ENCODE data around the gene RGS6.

The RGS6 gene

DNA sequence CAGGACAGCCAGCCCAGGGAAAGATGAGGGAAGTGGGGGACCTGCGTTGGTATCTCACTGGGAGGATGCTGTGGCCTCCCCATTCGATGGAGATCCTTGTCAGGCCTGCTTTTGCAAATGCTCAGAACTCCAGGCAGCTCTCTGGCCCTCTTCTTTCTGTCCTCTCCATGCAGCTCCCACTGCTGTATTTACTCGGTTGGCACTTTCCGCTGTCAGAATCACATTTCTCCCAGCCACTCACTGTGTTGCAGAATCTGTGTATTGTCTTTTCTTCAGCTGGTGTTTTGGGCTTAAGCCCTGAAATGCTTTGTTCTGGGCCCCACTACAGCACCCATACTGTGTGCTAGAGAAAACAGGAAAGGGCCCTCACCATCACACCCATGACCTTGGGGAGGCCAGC lies 401.1 kb downstream of the RGS6 start:
- no peak for DNase-seq

DNA sequence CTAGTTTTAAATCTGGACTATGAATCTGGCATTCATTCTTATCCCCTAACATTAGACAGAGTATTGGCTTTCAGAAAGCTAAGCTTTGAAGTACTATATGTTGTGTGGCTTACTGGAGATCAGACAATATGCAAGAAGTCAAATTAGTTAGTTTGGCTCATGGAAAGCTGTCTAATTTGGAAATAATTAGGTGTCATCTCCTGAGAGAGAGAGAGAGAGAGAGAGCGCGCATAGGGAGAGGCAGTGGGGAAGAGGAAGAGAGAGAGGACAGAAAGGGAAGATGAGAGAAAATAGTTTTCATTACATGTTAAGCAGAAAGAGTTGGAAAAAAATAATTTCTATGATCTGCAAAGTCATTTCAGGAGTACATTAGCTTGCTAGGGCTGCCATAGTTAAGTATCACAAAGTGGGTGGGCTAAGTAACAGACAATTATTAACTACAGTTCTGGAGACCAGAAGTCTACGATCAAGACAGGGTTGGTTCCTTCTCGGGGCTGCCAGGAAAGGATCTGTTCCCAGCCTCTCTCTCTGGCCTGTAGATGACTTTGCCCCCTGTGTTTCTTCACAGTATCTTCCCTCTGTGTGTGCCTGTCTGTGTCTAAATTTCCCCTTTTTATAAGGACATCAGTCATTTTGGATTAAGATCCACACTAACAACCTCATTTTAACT lies 404.2 kb downstream of the RGS6 start:
- DNase-seq = no peak

DNA sequence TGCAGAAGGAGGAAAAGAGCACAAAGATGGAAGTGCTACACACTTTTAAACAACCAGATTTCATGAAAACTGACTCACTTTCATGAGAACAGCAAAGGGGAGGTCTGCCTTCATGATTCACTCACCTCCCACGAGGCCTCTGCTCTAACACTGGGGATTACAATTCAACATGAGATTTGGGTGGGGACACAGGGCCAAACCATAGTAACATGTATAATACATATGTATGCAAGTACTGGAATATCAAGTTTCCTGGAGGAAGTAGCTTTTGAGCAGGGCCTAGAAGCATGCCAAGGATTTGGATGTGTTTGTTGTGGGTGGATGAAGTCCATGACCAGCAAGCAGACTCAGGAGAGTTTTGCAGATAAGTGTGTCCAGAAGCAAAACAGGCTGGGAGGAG lies 409.0 kb downstream of the RGS6 start:
- DNase-seq = no peak

DNA sequence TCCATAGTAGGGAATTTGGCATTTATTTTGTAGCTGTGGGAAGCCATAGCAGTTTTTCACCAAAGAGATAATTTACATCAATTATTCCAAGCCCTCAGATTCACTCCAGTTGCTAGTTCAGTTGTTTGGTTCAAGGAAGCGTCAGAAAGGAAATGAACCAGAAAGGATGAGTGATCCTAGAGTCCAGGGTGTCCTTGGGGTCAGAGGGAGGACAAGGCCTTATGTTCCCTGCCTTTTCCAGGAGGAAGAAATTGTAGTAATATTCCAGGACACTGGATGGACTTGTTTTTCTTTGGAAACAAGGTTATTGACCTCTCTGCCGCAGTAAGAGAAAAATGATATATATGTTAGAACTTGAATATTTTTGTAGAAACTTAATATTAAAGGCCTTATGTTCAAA lies 409.5 kb downstream of the RGS6 start:
- DNase-seq = no peak

DNA sequence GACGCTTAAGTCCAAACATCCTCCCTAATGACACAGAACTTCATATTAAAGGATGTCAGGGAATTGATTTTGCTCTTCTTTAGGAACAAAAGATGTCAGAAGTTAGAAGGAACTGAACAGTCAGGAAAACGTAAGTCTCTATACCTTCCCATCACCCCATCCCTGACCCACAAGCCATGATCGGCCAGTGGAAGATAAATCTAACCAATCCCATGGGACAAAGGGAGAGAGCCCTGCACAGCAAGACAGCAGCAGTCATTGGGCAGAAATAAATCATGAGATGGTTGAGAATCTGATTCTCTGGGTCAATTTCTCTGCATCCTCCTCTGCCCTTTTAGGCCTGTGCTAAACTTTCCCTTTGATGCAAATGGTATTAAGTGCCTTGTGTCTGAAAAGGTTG lies 414.9 kb downstream of the RGS6 start:
- no peak for DNase-seq

DNA sequence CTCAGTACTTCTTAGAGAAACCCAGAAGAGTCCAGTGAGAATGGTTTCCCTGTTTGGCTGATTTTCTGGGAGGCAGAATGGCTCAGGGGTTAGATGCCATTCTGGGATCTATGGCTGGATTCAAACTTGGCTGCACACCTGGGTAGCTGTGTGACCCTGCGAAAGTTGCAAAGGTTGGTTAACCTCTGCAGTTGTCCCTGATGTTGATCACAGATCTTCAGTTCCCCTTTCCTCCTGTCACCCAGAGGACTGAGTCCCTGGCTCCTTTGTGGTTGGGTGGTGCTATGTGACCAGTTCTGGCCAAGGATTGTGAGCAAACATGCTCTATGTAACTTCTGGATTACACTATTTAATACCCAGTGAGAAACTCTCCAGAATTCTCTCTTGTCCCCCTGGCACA lies 418.0 kb downstream of the RGS6 start:
- no peak for DNase-seq

DNA sequence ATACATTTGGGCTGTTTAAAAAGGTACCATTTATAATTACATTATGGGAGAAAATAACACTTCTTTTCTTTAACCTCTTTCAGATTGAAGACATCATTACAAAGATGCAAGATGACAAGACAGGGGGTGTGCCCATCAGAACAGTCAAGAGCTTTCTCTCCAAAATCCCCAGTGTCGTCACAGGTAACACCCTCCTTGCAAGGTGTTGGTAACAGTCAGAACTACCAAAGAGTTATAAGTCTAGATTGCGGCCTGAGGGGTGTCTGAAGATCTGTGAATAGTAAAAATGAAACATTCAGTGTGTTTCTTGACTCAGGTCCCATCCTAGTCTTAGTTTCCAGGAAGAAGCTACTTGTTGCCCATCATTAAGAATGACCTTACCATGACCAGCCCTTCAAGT lies 419.8 kb downstream of the RGS6 start:
- no peak for DNase-seq

DNA sequence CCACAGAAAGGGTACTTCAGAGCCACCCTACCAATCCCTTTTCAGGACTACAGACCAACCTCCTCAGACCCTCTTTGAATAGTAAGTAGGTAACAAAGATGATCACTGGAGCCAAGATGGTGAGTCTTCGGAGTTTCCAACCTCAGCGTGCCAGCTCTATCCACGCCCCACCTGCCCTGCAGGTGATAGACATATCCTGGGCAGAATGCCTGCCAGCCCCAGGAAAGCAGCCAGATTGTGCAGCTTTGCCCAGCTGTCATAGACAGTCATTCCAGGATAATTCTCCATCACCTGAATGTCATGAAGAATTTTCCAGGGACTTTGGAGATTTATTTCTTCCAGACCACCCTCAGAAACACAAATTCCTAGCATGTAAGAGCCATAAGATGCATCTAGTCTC lies 434.4 kb downstream of the RGS6 start:
- DNase-seq = no peak

DNA sequence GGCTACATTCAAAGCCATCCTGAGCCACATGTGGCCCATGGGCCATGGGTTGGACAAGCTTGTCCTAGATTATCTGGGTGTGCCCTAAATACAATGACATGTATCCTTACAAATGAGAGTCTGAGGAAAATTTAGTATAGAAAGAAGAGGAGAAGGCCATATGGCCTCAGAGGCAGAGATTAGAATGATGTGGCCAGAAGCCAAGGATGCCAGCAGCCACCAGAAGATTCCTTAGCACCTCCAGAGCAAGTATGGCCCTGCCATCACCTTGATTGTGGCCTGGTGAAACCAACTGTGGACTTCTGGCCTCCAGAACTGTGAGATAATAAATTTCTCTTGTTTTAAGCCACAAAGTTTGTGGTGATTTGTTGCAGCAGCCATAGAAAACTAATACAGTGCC lies 436.9 kb downstream of the RGS6 start:
- no peak for DNase-seq

DNA sequence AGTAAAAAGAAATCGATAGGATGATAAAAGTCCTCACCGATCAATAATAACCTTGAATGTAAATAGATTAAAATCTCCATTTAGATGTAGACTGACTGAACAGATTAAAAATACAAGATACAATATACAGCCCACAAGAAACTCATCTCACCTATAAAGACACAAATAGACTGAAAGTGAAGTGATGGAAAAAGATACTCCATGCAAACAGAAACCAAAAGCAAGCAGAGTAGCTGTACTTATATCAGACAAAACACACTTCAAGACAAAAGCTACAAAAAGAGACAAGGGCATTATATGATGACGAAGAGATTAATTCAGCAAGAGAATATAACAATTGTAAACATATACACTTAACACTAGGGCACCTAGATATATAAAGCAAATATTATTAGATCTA lies 444.8 kb downstream of the RGS6 start:
- no peak for DNase-seq

DNA sequence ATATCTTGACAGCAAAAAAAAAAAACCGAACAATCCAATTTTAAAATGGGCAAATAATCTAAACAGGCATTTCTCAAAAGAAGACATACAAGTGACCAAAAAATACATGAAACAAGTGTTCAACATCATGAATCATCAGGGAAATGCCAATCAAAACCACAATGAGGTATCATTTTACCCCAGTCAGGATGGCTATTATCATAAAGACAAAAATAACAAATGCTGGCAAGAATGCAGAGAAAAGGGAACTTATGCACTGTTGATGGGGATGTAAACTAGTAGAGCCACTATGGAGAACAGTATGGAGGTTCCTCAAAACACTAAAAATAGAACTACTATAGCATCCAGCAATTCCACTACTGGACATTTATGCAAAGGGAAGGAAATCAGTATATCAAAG lies 448.2 kb downstream of the RGS6 start:
- DNase-seq = no peak

DNA sequence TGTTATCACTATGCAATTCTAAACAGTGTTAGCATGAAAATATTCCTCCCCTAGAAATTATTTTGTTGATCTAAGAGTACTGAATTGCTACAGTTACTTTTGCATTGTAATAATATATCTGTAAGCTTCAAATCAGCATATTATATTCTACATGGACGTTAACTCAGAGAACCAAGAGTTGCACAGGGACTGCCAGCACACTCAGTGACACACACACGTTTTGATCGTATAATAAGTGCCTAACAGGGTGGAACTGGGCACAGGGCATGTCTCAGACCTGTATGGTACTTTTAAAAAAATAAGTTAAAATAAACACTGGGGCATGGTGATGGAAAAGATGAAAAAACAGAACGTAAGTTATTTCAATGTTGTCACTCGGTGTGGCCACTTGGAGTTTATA lies 451.6 kb downstream of the RGS6 start:
- DNase-seq = no peak

DNA sequence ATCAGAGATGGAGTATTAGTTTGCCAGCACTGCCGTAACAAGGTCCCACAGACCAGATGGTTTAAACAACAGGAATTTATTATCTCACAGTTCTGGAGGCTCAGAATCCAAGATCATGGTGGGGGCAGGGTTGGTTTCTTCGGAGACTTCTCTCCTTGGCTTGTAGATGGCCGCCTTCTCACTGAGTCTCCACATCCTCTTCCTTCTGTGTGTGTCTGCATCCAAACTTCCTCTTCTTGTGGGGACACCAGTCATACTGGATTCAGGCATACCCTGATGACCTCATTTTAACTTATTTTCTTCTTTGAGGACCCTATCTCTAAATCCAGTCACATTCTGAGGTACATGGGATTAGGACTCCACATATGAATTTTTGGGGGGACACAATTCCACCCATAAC lies 455.5 kb downstream of the RGS6 start:
- no peak for DNase-seq

DNA sequence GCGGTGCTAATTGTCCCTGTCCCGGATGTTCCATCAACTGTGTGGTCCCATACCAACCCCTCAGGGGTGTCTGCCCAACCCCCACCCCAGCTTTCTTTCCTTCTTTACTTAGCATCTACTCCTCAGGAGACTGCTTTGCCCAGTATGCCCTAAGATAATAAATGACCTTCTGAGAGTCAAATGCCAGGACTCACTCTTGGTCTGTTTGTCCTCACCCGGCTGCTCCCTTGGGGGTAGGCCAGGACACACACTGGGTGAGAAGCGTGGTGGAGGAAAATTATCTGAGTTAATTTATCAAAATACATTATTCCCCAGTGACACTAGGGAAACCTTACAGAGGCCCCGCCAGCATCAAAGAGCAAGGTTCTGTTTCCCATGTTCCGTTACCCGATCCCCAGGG lies 457.0 kb downstream of the RGS6 start:
- DNase-seq = no peak

DNA sequence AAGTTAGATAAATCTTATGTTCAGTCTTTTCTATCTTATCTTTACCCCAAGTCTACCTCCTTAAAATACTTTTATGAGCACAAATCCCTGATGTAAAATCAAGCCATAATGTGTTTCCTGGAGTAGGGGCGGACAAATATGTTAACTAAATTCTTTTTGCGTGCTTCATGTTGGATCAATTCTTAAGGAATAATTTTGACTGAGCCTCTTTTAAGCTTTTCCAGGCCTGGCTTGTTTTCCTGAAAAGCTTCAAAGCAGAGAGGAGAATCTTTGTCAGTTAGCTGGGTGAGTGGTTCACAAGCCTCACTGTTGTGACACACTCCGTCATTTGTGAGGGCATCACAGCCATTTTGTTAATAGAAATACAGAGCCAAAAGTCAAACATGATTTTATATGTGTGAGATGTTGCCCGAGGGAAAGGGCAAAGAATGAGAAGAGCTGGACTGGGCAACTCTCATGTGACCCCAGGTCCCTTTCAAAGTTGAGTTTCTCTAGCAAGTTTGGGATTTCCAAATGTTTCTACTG lies 468.9 kb downstream of the RGS6 start:
- DNase-seq = no peak

DNA sequence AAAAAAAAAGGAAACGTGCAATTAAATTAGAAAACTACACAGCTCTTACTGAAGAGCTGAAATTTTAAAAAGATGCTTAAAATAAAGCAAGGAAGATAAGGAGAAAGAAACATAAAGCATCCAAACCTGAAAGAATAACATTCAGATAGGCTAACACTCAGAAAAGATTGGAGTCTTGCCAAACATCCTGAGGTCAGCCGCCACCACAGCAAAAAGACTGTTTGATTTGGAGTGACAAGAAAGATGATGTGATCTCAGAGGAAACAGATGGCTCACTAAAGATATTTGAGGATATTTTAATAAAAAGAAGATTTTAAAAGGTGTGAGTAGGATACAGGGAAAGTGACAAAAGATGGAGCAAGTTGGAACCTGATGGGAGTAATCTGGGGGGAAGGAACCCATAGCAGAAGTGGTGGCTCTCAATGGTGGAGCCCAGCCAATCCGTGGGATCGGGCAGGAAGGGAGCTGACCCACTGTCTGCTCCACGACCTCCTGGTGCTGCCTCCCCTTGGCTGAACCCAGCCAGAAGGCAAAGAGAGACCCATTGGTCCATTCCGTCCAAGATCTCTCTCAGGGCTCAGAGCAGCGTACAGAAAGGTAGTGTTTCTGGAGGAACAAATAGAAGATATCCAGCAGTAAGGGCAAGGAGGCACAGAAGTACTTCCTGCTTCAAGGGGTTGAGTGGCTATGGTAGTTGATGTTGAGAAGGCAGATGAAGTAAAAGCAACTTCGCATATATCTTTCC lies 469.6 kb downstream of the RGS6 start:
- DNase-seq = no peak

DNA sequence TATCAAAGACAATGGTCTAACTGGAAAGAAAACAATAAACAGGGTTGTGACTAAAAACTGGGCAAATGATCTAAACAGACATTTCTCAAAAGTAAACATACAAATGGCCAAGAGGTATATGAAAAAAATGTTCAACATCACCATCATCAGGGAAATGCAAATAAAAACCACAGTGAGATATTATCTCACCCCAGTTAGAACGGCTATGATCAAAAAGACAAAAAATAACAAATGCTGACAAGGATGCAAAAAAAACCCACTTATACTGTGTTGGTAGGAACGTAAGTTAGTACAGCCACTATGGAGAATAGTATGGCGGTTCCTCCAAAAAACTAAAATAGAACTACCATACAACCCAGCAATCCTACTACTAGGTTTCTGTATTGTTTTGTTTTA lies 470.1 kb downstream of the RGS6 start:
- no peak for DNase-seq

DNA sequence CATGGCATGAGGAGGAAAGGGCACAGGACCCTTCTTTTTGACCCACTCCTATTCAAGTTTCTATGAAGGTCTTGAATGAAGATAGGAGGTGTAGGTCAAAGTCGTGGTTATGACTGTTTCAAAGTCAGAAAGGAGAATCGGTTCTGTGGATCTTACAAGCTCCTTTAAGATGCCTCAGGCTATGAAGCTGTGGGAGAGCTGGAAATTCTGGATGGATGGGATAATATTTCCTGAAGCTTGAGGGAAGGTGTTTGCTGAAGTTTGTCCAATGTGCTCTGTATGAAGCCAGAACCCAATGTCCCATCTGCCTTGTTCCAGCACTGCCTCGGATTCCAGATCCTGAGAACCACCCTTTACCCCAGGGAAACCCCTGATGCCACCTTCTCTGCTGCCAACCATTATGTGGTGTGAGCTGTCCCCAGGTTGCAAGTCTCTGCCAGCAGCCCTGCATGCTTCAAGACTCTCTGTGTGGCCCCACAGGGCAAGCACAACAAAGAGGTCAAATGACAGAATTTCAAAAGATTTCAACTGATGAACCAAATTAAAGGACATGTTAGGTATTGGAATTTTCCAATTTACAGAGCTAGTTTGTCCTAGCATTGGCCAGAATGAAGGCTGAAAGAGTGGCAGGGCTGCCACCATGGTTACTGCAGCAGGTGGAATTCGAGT lies 472.0 kb downstream of the RGS6 start:
- no peak for DNase-seq

DNA sequence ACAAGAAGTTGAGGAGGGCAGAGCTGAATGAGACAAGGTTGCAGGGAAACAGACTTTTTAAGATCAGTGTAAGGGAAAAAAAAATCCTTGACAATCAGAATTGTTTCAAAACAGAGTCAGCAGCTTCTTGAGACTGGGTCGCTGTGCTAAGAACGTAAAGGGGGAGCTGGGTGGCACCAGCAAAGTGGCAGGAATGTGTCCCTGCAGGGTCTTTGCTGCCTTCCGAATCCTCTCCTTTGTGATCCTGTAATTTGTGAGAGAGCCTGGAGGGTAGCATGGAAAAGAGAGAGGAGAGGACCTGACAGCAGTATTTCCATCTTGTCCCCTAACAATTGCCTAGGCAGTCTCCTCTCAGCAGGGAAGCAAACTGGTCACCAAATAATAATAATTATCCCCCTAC lies 472.8 kb downstream of the RGS6 start:
- no peak for DNase-seq

DNA sequence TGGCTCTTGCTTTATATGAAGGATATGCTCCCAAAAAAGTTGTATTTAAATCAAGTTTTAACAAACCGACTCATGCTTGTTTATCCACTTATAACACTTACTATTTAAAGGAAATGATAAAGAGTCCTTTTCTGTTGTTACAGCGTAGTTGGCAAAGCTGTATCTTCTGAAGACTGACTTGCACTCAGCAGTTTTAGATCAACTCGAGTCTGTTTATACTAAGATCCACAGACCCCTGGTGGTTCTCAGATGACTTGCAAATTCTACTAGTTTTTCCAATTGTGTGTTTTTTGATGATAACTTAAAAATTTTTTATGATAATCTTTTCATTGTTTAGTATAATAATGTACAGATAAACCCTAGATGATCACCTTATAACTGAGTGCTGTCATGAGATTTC lies 475.8 kb downstream of the RGS6 start:
- no peak for DNase-seq

DNA sequence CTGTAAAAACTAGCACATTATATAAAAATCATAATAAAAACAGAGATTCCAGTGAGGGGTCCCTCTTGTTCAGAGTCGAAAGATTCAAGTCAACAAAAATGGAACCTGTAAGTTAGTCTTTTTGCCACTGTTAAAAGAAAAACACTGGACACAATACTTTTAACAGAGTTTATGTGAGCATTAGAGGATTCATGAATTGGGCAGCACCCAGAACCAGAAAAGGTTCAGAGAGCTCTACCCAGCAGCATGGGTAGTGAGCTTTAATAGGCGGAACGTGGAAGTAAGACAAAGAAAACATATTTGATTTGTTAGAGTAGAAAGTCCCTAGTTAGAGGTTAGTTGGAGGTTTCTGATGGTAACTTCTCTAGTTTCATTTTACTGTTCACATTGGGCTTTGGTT lies 476.8 kb downstream of the RGS6 start:
- no peak for DNase-seq

DNA sequence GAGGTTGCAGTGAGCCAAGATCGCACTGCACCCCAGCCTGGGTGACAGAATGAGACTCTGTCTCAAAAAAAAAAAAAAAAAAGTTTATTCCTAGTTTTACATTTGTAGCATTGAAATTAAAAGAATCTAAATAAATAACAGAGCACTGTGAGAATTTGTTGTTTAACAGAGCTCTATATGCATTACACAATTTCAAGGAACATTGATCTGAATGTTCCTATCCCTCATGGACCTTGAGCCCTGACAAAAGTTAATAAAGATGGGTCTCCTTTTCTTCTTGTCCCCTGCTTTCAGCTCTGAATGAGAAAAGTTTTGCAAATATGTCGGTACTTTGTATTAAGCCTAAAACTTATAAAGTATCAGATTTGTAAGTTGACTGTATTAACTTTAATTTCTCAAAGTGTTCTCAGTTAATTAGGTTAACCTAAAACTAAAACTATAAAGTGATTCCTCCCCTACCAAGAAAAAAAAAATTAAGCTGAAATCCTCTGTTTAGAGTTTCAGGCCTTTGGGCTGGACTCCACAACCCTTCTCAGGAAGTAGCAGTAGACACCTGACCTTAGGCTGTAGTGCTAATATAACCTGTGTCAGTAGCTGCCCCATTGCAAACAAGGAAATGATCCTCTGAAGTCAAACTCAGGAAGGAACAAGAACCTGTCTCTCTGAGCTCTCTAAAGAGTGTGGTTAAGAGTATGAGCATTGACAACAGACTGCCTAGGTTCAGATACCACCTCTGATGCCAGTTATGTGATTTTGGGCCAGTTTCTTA lies 484.0 kb downstream of the RGS6 start:
- DNase-seq = no peak

DNA sequence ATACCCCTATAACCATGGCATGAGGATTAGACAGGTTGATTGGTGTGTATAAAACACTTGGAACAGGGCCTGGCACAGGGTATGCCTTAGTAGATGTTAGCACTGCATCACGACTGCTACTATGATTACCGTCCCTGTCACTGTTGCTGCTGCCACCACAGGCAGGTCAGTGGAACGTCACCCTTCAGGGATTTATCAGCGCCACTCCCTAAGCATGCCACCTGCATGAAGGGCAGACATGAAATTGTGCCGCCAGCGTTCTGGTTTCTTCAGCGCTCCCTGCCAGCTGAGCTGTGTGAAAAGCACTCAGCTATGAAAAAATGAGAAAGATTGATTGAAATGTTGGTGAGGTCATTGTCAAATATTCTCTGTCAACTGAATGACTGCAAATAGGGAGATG lies 484.7 kb downstream of the RGS6 start:
- no peak for DNase-seq

DNA sequence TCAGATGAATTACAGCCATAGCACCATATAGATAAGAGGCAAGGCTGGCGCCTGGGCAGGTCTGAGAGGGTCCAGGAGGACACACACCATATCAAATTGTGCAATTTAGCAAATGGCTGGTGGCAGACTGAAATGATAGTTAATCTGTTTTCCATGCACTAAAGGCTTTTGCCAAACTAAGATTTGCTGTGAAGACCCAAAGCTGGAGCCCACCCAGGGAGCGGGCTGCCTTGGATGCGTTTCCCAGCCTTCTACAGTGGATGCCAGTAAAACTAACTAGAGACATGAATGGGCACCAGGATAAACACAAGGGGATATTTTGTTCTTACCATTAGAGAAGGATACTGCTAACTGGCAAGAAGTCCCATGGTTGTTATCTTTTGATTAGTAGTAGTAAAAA lies 486.6 kb downstream of the RGS6 start:
- DNase-seq = no peak

Measured in DMS79 (cell line).